ENCODE data around the gene PARD3. TPM values are rescaled to one million over a fixed set of nuclear protein-coding genes. Genes with fewer than 3 reads are reported as not detected.

PARD3 gene
- total RNA-seq, 2 experiments from 2014 or later = 0.53 to 0.71 TPM

DNA sequence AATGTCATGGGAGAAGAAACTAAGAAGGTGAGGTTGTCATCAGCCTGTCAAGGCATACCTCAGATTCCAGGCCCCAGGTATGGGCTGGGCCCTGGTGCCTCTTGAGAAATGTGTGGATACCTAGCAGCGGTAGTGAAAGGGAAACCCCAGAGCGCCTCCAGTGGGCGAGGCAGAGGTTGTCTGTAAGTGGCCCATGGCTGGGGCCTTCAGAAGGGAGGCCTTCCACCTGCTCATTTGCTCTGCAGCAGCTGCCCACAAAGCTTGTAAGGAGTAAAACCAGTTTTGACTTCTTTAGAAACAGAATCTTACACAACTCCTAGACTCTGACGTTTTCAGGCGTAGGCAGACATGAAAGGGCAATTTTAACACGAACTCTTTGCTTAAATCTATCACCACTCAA, 509.9 kb downstream of the PARD3 start:
- Mint-ChIP-seq H3K4me1 (ENCODE audit: low read depth) (no peaks in the 10 kb centered on the region), H3K27ac (no peak overlapping the region), H3K4me3 (no peak overlapping the region), H3K9me3 (no peaks in the 10 kb centered on the region), H3K27me3 (no peaks in the 10 kb centered on the region), H3K36me3 (ENCODE audit: low read depth) (no peaks in the 10 kb centered on the region)
- no peak for ATAC-seq (ENCODE audit: poor library complexity)
- H3K9me3 ChIP-seq (ENCODE audit: control insufficient read depth in 1 of 2, insufficient read depth in 1 of 2, low read length in 2 of 2) = no peaks in the 10 kb centered on the region
- intact Hi-C loops (cut with DNase I, micrococcal nuclease) = no loop called here
- no peak overlapping the region for H3K27ac ChIP-seq (ENCODE audit: low read depth in 1 of 2, low read length in 2 of 2)
- DNase-seq = no peak
- ChIA-PET POLR2A (no interaction called here), CTCF (no interaction called here)
- H3K36me3 ChIP-seq (ENCODE audit: insufficient read depth, low read length) = no peaks in the 10 kb centered on the region
- H3K27me3 ChIP-seq (ENCODE audit: control insufficient read depth in 1 of 2, insufficient read depth in 2 of 2, low read length in 2 of 2) = no peaks in the 10 kb centered on the region
- no peak overlapping the region for H3K4me3 ChIP-seq (ENCODE audit: low read length)
- TF ChIP-seq, protein P1, sequence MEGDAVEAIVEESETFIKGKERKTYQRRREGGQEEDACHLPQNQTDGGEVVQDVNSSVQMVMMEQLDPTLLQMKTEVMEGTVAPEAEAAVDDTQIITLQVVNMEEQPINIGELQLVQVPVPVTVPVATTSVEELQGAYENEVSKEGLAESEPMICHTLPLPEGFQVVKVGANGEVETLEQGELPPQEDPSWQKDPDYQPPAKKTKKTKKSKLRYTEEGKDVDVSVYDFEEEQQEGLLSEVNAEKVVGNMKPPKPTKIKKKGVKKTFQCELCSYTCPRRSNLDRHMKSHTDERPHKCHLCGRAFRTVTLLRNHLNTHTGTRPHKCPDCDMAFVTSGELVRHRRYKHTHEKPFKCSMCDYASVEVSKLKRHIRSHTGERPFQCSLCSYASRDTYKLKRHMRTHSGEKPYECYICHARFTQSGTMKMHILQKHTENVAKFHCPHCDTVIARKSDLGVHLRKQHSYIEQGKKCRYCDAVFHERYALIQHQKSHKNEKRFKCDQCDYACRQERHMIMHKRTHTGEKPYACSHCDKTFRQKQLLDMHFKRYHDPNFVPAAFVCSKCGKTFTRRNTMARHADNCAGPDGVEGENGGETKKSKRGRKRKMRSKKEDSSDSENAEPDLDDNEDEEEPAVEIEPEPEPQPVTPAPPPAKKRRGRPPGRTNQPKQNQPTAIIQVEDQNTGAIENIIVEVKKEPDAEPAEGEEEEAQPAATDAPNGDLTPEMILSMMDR (IDR thresholded peaks at IDR 0.05) = no peak
- no peaks in the 10 kb centered on the region for H3K4me1 ChIP-seq (ENCODE audit: insufficient read depth, low read length)

DNA sequence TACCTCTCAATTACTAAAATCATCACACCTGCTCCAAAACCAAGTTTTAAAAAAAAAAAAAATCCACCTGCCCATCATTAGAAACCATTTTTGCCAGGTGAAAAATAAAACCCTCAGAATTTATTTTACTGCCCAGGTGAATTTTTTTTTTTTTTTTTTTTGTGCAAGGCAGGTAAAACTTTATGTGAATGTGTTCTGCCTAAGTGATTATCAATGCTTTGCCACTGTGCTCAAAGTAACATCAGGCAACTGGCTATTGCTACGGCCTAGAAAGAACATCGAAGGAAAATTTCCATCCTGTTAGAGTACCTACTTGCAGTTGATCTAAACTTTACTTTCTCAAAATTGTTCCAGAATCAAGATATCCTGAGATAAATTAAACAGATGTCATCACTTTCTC, 512.1 kb downstream of the PARD3 start:
- CTCF ChIA-PET = no interaction called here

DNA sequence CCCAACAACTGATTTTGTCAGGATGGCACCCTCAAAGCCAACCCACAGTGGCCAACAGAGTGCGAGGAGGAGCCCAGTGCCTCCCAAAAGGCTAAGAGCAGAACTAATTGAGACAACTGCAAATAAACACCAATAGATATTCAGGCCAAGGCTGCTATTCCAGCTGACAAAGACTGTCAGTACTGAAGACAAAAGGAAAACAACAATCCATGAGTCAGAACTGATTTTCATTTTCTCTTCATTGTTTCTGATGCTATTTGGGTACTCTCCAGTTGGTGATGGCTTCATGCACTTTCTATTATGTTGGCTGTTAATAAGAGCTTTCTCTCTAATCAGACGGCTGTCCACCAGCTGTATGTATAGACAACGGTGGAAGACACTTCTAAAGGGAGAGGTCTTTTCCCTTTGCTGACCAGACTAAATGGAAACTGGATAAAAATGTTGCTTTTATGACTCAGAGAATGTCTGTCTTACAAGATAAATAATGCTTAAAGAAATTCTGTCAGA, 515.9 kb downstream of the PARD3 start:
- H3K4me1 Mint-ChIP-seq (ENCODE audit: low read depth) = no peaks in the 10 kb centered on the region
- ChIA-PET CTCF (no interaction called here), POLR2A (no interaction called here)
- TF ChIP-seq, protein P1 (IDR thresholded peaks at IDR 0.05) = no peak
- H3K4me3 Mint-ChIP-seq = no peak overlapping the region
- Histone ChIP-seq H3K27ac (ENCODE audit: low read depth in 1 of 2, low read length in 2 of 2) (no peak overlapping the region), H3K4me1 (ENCODE audit: insufficient read depth, low read length) (no peaks in the 10 kb centered on the region), H3K36me3 (ENCODE audit: insufficient read depth, low read length) (no peaks in the 10 kb centered on the region), H3K4me3 (ENCODE audit: low read length) (no peak overlapping the region), H3K9me3 (ENCODE audit: control insufficient read depth in 1 of 2, insufficient read depth in 1 of 2, low read length in 2 of 2) (no peaks in the 10 kb centered on the region), H3K27me3 (ENCODE audit: control insufficient read depth in 1 of 2, insufficient read depth in 2 of 2, low read length in 2 of 2) (peaks cover 0 to 3% of the 10 kb centered on the region in 2 experiments)
- H3K9me3 Mint-ChIP-seq = no peaks in the 10 kb centered on the region
- intact Hi-C loops (cut with DNase I, micrococcal nuclease) = no loop called here
- ATAC-seq (ENCODE audit: poor library complexity) (no peak), DNase-seq (no peak)
- no peaks in the 10 kb centered on the region for H3K36me3 Mint-ChIP-seq (ENCODE audit: low read depth)
- no peak overlapping the region for H3K27ac Mint-ChIP-seq
- H3K27me3 Mint-ChIP-seq = peaks cover 5% of the 10 kb centered on the region

More for the DNA sequence above, 512.1 kb downstream of the PARD3 start:
- ATAC-seq (ENCODE audit: poor library complexity) = no peak
- no peaks in the 10 kb centered on the region for H3K27me3 Mint-ChIP-seq
- no peak for DNase-seq
- H3K36me3 ChIP-seq (ENCODE audit: insufficient read depth, low read length) = no peaks in the 10 kb centered on the region
- no peaks in the 10 kb centered on the region for H3K4me1 Mint-ChIP-seq (ENCODE audit: low read depth)
- no peak overlapping the region for H3K27ac ChIP-seq (ENCODE audit: low read depth in 1 of 2, low read length in 2 of 2)
- POLR2A ChIA-PET = no interaction called here
- H3K9me3 ChIP-seq (ENCODE audit: control insufficient read depth in 1 of 2, insufficient read depth in 1 of 2, low read length in 2 of 2) = no peaks in the 10 kb centered on the region
- no peak overlapping the region for H3K27ac Mint-ChIP-seq
- no peaks in the 10 kb centered on the region for H3K4me1 ChIP-seq (ENCODE audit: insufficient read depth, low read length)
- H3K27me3 ChIP-seq (ENCODE audit: control insufficient read depth in 1 of 2, insufficient read depth in 2 of 2, low read length in 2 of 2) = no peaks in the 10 kb centered on the region
- intact Hi-C loops (cut with DNase I, micrococcal nuclease) = no loop called here
- H3K4me3 ChIP-seq (ENCODE audit: low read length) = no peak overlapping the region
- TF ChIP-seq, protein P1 (IDR thresholded peaks at IDR 0.05) = no peak
- H3K9me3 Mint-ChIP-seq = no peaks in the 10 kb centered on the region
- H3K4me3 Mint-ChIP-seq = no peak overlapping the region
- H3K36me3 Mint-ChIP-seq (ENCODE audit: low read depth) = no peaks in the 10 kb centered on the region
